Lung (tissue), 12 donors: ENCODE data around the gene TNFRSF13B. TPM values are rescaled to one million over a fixed set of nuclear protein-coding genes. Genes with fewer than 3 reads are reported as not detected.
"Not testable (repeated sequence)": the region's sequence is repeated elsewhere in the genome, so short reads cannot be mapped to it uniquely, and the experiment has no call there.

Source experiments
- ATAC-seq: fragments of 200-7000 bp; cut with Tn5 transposase; one replicate; pipeline ENCODE4 v1.9.1; 2020; ENCODE audit warnings: moderate number of reproducible peaks; ENCODE audit not compliant: insufficient read depth, low FRiP score
- DNase-seq, 3 donors: peaks; one replicate each; pipeline ENCODE4 v3.0.0-alpha.2; 2013 to 2017
- H3K27ac ChIP-seq, 2 donors: one replicate each; pipeline ENCODE4 v1.5.1; 2013; ENCODE audit warnings: mild to moderate bottlenecking in 2 of 2, moderate library complexity in 2 of 2, control low read depth in 1 of 2, inconsistent platforms in 1 of 2, low read depth in 1 of 2, low read length in 1 of 2
- H3K27me3 ChIP-seq, 3 donors: one replicate each; pipeline ENCODE4 v1.5.1; 2013; ENCODE audit warnings: low read length in 2 of 3; ENCODE audit not compliant: control insufficient read depth in 3 of 3, insufficient read depth in 3 of 3
- H3K36me3 ChIP-seq, 4 donors: one replicate each; pipeline ENCODE4 v1.5.1; 2013; ENCODE audit warnings: low read length in 4 of 4, mild to moderate bottlenecking in 1 of 4, moderate library complexity in 1 of 4; ENCODE audit not compliant: control insufficient read depth in 4 of 4, insufficient read depth in 4 of 4
- H3K4me1 ChIP-seq, 5 donors: one replicate each; pipeline ENCODE4 v1.5.1; 2013; ENCODE audit warnings: low read length in 5 of 5, mild to moderate bottlenecking in 2 of 5, moderate library complexity in 1 of 5; ENCODE audit not compliant: control insufficient read depth in 5 of 5, insufficient read depth in 5 of 5
- H3K4me3 ChIP-seq: one replicate; pipeline ENCODE4 v1.5.1; 2013; ENCODE audit warnings: mild to moderate bottlenecking, control low read depth, moderate library complexity
- H3K9ac ChIP-seq, 2 donors: one replicate each; pipeline ENCODE4 v1.5.1; 2013; ENCODE audit warnings: low read length in 2 of 2, control low read depth in 1 of 2; ENCODE audit not compliant: insufficient read depth in 1 of 2
- H3K9me3 ChIP-seq, 4 donors: one replicate each; pipeline ENCODE4 v1.5.1; 2013; ENCODE audit warnings: low read length in 3 of 4, mild to moderate bottlenecking in 1 of 4, moderate library complexity in 1 of 4; ENCODE audit not compliant: control insufficient read depth in 4 of 4, insufficient read depth in 3 of 4
- WGBS, 2 donors: extraction: QIAGEN DNeasy Blood & Tissue Kit; methylation state at CpG; one replicate each; pipeline ENCODE4 v1.1.7; 2013; 5-methylcytosine and 5-hydroxymethylcytosine counted together
- polyA plus RNA-seq, 2 donors: library from polyadenylated mRNA; stranded (reverse); fragments of 200-250 nt; gene quantifications; one replicate each; pipeline ENCODE4 v1.2.1, GENCODE V29; 2013
- total RNA-seq, 2 donors: library from RNA; depleted of rRNA in 1 of 2; stranded (reverse); fragments of >200 nt in 1 of 2; gene quantifications; one replicate each; pipeline ENCODE4 v1.2.1, GENCODE V29; 2014 to 2021
- TF ChIP-seq, protein P1 (sequence below): IDR thresholded peaks from 2 replicates; pipeline ENCODE4 v1.5.1; 2012; ENCODE audit warnings: mild to moderate bottlenecking; ENCODE audit errors: control extremely low read depth, extremely low read depth
- donor health status: control.
- donor health status: control.
- donor health status: Bipolar disorder and iron deficiency.
- donor health status: healthy.
- donor health status: DM: yes; HTN: yes; CAD: no.

The TNFRSF13B gene
- total and polyA plus RNA-seq, 4 donors, result 0.08 to 1.4 (median 0.48) TPM

DNA sequence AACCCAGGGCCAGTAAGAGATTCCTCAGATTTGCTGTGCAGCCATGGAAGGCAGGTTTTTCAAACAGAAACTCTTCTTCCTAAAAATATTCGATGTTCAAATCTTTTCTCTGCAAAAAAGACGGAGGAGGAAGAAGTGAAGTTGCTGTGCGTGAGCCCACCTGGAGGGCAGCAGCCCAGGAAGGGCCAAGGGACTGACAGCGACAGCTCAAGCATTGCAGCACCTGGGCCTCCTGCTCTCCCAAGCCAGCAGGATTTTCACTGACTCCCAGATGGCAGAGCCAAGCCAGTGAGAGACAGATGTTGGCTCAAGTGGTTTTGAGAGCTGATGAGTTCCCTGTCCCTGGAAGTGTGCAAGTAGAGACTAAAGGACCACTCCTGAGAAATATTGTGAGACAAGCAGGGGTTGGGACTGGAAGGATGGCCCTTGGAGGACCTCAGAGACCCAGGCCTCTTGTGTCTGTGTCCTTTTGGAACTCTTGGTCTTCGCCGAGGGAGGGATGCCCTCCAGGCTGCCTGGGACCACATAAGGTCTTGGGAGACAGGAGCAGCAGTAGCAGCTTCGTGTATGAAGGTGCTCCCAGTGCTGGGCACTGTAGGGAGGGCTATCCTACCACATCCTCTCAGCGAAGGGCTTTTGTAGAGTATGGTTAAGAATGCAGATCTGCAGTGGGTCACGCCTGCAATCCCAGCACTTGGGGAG is 29.3 kb upstream of the TNFRSF13B start:
- Histone ChIP-seq H3K9me3 (no peaks in the 10 kb centered on the region), H3K36me3 (no peaks in the 10 kb centered on the region), H3K4me1 (peaks cover 0 to 12% (median 3%) of the 10 kb centered on the region in 5 donors), H3K9ac (no peak overlapping the region), H3K27ac (no peak overlapping the region), H3K4me3 (no peak overlapping the region), H3K27me3 (no peaks in the 10 kb centered on the region)
- WGBS, 2 donors, result 78 to 83% methylated on average over 9 of the region's 9 CpGs
- DNase-seq (no peak), ATAC-seq (no peak)
- TF ChIP-seq, protein P1, sequence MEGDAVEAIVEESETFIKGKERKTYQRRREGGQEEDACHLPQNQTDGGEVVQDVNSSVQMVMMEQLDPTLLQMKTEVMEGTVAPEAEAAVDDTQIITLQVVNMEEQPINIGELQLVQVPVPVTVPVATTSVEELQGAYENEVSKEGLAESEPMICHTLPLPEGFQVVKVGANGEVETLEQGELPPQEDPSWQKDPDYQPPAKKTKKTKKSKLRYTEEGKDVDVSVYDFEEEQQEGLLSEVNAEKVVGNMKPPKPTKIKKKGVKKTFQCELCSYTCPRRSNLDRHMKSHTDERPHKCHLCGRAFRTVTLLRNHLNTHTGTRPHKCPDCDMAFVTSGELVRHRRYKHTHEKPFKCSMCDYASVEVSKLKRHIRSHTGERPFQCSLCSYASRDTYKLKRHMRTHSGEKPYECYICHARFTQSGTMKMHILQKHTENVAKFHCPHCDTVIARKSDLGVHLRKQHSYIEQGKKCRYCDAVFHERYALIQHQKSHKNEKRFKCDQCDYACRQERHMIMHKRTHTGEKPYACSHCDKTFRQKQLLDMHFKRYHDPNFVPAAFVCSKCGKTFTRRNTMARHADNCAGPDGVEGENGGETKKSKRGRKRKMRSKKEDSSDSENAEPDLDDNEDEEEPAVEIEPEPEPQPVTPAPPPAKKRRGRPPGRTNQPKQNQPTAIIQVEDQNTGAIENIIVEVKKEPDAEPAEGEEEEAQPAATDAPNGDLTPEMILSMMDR, result no peak

DNA sequence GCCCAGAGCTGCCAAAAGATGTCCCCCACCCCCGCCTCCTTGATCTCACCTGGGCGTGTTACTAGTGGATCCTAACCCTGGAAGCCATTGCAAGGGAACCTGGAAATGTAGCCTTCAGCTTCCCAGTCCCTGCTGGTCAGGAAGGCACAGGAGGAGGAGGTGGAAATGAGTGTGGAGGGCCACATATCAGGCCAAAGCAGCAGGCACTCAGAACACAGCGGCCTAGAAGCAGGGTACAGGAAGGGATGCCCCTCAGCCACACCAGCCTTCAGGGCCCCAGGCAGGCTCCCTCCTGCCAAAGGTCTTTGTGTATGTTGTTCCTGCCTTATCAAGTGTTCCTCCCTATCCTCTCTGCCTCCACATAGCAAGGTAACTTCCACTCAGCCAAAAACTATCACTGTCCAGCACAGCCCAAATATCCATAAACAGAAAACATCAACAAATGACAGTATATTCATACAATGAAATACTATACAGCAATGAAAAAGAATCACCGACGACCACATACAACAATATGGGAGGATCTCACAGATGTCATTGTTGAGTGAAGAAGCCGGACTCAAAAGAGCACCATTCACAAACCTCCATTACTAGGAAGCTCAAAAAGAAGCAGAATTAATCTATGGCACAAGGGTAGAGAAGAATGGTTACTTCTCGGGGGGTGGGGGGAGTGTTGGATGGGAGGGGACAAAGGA is 28.2 kb upstream of the TNFRSF13B start:
- Histone ChIP-seq H3K27ac (no peak overlapping the region), H3K27me3 (no peaks in the 10 kb centered on the region), H3K9ac (no peak overlapping the region), H3K4me3 (no peak overlapping the region), H3K9me3 (no peaks in the 10 kb centered on the region), H3K36me3 (no peaks in the 10 kb centered on the region), H3K4me1 (peaks cover 0 to 12% (median 3%) of the 10 kb centered on the region in 5 donors)
- WGBS, 2 donors, result 89 to 95% methylated on average over 7 of the region's 7 CpGs
- ATAC-seq, result no peak
- TF ChIP-seq, protein P1, result no peak
- DNase-seq, result no peak

DNA sequence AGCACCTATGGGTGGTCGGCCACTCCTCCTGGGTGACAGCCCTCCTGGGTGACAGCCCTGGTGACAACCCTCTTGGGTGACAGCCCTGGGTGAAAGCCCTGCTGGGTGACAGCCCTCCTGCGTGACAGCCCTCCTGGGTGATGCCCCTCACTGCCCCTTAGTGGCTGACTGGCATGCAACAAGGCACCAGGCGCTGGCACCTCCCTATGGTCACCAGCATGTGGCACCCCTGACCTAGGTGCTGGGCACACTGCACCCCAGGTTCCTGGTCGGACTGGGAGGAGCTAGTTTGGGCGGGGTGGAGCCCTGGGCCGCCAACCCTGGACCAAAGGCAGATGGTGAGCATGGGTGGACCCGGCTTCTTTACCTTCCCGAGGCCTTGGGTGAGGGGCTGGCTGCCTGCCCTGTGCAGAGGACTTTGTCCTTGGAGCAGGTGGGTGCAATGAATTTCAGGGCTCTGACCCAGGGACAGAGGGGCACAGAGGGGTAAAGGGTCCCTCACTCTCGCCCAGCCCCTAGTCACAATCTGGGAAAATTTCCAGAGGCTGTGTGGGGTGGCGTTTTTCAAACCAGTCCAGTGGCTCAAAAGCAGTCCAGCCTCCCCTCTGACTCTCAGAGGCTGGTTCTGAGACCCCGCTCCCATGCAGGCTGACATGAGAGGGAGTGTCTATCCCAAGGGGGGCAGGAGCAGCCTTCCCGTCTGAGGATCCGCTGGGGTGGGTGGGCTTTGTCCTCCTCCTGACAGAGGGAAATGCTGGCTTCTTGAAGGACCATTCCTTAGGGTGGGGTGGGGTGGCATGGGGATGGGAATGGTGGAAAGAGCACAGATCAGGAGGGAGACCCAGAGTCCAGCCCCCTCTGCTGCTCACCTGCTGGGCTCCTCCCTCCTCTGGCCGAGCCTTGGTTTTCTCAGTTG is 25.9 kb upstream of the TNFRSF13B start:
- ATAC-seq (no peak), DNase-seq (no peak)
- no peak overlapping the region for H3K4me3 ChIP-seq
- H3K27ac ChIP-seq, result no peak overlapping the region
- TF ChIP-seq, protein P1, result peak; percentile 98
- H3K9ac ChIP-seq, result no peak overlapping the region
- WGBS, 2 donors, result 89 to 91% methylated on average over 14 of the region's 14 CpGs
- H3K36me3 ChIP-seq, result no peaks in the 10 kb centered on the region
- no peaks in the 10 kb centered on the region for H3K27me3 ChIP-seq
- H3K4me1 ChIP-seq, result peaks cover 0 to 4% (median 0%) of the 10 kb centered on the region in 5 donors
- H3K9me3 ChIP-seq, result no peaks in the 10 kb centered on the region

DNA sequence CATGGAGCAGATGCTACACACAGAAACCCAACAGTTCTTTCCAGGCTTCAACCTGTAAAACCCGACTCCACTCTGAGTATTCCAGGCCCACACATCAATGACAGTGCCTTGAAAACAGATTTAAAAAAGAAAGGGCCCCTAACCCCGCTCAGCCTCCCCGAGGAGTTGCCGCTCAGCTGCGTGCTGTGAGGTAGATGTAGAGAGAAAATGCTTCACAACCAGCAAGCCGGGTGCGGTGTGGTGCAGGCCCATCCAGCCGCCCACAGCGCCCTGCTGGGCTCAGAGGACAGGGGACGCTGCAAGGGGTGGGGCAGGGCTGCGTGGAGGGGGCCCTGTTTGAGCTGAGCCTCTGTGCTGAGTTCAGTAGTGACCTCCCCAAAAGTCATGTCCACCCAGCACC is 24.8 kb upstream of the TNFRSF13B start:
- H3K9ac ChIP-seq, H3K27ac ChIP-seq, H3K27me3 ChIP-seq, ATAC-seq, H3K4me3 ChIP-seq, H3K4me1 ChIP-seq, H3K36me3 ChIP-seq, H3K9me3 ChIP-seq, DNase-seq: not testable (repeated sequence)
- 89 to 90% methylated on average over 10 to 11 of the region's 11 CpGs for WGBS, 2 donors
